Ovary (tissue), 3 donors: ENCODE results near the gene CHST13.

Experiments used
- EP300 ChIP-seq: sonication (generic); formaldehyde crosslinking; IDR thresholded peaks from one replicate; pipeline ENCODE4 v1.6.1; 2017; ENCODE audit warnings: antibody characterized with exemption
- POLR2A ChIP-seq: fragments of 450-650 bp; IDR thresholded peaks from one replicate; pipeline ENCODE4 v1.6.1; 2017; ENCODE audit warnings: antibody characterized with exemption, mild to moderate bottlenecking, moderate library complexity
- TF ChIP-seq, protein P1 (sequence below), 3 donors: fragments of 450-650 bp in 2 of 3; fragments of 200-600 bp in 1 of 3; IDR thresholded peaks; one replicate each; pipeline versions ENCODE4 v1.5.1 to v1.8.0; 2016 to 2022; ENCODE audit warnings: antibody characterized with exemption in 3 of 3, mild to moderate bottlenecking in 1 of 3
- donor health status: DM: no; HTN: no; CAD: no.

DNA sequence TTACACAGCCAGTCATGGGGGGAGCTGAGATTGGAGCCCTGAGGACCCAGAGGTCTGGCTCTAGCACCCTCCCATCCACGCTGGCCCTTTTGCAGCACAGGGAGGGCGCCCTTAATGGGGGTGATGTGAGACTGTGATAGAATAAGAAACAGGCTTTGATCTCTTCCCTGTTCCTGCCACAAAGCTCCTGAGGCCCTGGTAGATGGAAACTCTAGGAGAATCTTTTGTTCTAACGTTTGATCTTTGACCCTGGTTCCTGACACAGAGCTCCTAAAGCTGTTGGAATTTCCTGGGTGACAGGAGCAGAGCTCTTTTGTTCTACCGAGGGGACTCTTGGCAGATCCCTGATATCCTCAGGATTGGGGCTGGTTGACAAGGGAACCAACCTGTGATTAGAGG is 5.2 kb upstream of the CHST13 start:
- TF ChIP-seq, protein P1, sequence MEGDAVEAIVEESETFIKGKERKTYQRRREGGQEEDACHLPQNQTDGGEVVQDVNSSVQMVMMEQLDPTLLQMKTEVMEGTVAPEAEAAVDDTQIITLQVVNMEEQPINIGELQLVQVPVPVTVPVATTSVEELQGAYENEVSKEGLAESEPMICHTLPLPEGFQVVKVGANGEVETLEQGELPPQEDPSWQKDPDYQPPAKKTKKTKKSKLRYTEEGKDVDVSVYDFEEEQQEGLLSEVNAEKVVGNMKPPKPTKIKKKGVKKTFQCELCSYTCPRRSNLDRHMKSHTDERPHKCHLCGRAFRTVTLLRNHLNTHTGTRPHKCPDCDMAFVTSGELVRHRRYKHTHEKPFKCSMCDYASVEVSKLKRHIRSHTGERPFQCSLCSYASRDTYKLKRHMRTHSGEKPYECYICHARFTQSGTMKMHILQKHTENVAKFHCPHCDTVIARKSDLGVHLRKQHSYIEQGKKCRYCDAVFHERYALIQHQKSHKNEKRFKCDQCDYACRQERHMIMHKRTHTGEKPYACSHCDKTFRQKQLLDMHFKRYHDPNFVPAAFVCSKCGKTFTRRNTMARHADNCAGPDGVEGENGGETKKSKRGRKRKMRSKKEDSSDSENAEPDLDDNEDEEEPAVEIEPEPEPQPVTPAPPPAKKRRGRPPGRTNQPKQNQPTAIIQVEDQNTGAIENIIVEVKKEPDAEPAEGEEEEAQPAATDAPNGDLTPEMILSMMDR (IDR thresholded peaks at IDR 0.05) = no peak
- TF ChIP-seq POLR2A (no peak), EP300 (no peak)
